Measurements from ENCODE around the gene LKAAEAR1. TPM values are rescaled to one million over a fixed set of nuclear protein-coding genes. Genes with fewer than 3 reads are reported as not detected.

LKAAEAR1 gene
- total and polyA plus RNA-seq, 9 of the 15 experiments (the other 6 are each of a cell fraction or from before 2014, with no cell fraction given), result not detected

DNA sequence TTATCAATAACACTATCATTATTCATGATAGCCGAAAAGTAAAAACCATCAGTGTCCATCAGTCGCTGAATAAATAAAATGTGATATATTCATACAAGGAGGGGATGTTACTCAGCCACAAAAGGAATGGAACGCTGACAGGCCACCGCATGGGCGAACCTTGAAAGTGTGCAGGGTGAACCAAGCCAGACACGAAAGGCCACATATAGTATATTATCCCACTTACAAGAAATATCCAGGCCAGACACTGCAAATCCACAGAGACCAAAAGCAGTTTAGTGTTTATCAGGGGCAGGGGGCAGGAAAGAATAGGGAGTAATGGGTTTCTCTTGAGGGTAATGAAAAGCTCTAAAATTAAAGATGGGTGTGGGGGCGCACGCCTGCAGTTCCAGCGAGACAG lies 40.4 kb downstream of the LKAAEAR1 start:
- no TSS peak for BruUV-seq (replicated peaks)
- POLR2A ChIA-PET, result interaction anchor here (2.3 kb wide), 1 partner anchor 10 kb away, joined by 10 read pairs; no protein-coding TSS in a partner anchor
- WGBS (ENCODE audit: insufficient coverage, low coverage, missing lambda C conversion rate), result 81% methylated on average over 9 of the region's 9 CpGs
- peaks cover 36 to 81% of the 10 kb centered on the region in 2 experiments for H3K4me1 ChIP-seq (replicated peaks in 1 of 2; ENCODE audit: control insufficient read depth in 2 of 2, insufficient read depth in 2 of 2, low read length in 2 of 2)
- FAIRE-seq (no peak), ATAC-seq (no peak), DNase-seq (ENCODE audit: extremely low read depth in 1 of 4, low spot score in 3 of 4) (no peak)
- no peaks in the 10 kb centered on the region for H4K20me1 ChIP-seq (replicated peaks; ENCODE audit: control insufficient read depth, insufficient read depth, low read length)
- H3K4me3 ChIP-seq, result no peak overlapping the region
- CTCF ChIA-PET (ENCODE audit: low intra/inter-chr PET ratio), result no interaction called here
- TF ChIP-seq ARID2 (IDR thresholded peaks at IDR 0.05) (no peak), ZNF165 (CRISPR knock-in tag; IDR thresholded peaks at IDR 0.05; ENCODE audit: borderline replicate concordance) (no peak), RB1 (IDR thresholded peaks at IDR 0.05; ENCODE audit: low read depth) (no peak), ZNF143 (CRISPR knock-in tag; IDR thresholded peaks at IDR 0.05) (no peak), POLR3A (IDR thresholded peaks at IDR 0.05; ENCODE audit: borderline replicate concordance, extremely low read depth, insufficient read depth, insufficient read length) (no peak), IFI16 (CRISPR knock-in tag; IDR thresholded peaks at IDR 0.05) (no peak), SRSF9 (IDR thresholded peaks at IDR 0.05; ENCODE audit: borderline replicate concordance, low read depth, low read length) (no peak), ARHGAP35 (IDR thresholded peaks at IDR 0.05; ENCODE audit: partially characterized antibody) (no peak)
- peaks cover 12% of the 10 kb centered on the region; the same call in 1 of the 3 replicates for H3K36me3 ChIP-seq (ENCODE audit: control insufficient read depth, insufficient read depth, low read length)
- no peaks in the 10 kb centered on the region for H3K9me3 ChIP-seq (replicated peaks; ENCODE audit: control insufficient read depth, insufficient read depth, low read depth, low read length)
- H3K4me2 ChIP-seq (ENCODE audit: insufficient read depth, low read length), result no peak overlapping the region
- no peak overlapping the region for H3K9ac ChIP-seq (ENCODE audit: insufficient read depth in 1 of 2, low read depth in 2 of 2, low read length in 2 of 2)
- H2AFZ ChIP-seq (ENCODE audit: low read depth, low read length), result no peak overlapping the region
- no peak overlapping the region; the same call in 2 of the 3 replicates for H3K27ac ChIP-seq (ENCODE audit: extremely low read depth, low read depth, low read length)
- no peaks in the 10 kb centered on the region for H3K27me3 ChIP-seq (ENCODE audit: control insufficient read depth in 2 of 2, insufficient read depth in 2 of 2, low read length in 2 of 2)
- intact Hi-C loops (cut with micrococcal nuclease), result no loop called here
- H3K9me1 ChIP-seq (ENCODE audit: control insufficient read depth, insufficient read depth, low read length), result peaks cover 4% of the 10 kb centered on the region
- H3K79me2 ChIP-seq (ENCODE audit: control insufficient read depth, insufficient read depth, low read length), result peaks cover 11% of the 10 kb centered on the region
- in situ Hi-C loops (cut with MboI), result no loop called here

All from K562 (cell line).